OCI-LY3 (cell line): ENCODE results near the gene VPS35L.

ENCODE experiments used
- H2AFZ ChIP-seq: fragments of 200-600, 300-600 bp; shearing (Covaris generic); 2 replicates; pipeline ENCODE4 v1.6.0; 2014; ENCODE audit warnings: antibody characterized with exemption, low read depth, low read length
- H3K27ac ChIP-seq: fragments of 200-600, 300-600 bp; sonication (generic); 2 replicates; pipeline ENCODE4 v1.5.1; 2014; ENCODE audit warnings: mild to moderate bottlenecking, low read length, moderate library complexity, mixed read lengths
- H3K27me3 ChIP-seq: fragments of 200-600, 300-600 bp; sonication (generic); 2 replicates; pipeline ENCODE4 v1.6.1; 2014; ENCODE audit warnings: low read depth, low read length, mixed read lengths
- H3K36me3 ChIP-seq: fragments of 200-600, 300-600 bp; sonication (generic); replicated peaks from 2 replicates; pipeline ENCODE3; 2014; ENCODE audit warnings: low read depth, low read length, mixed read lengths
- H3K4me1 ChIP-seq: fragments of 300-600, 200-600 bp; sonication (generic); 2 replicates; pipeline ENCODE4 v1.6.1; 2014; ENCODE audit warnings: low read length, mixed read lengths
- H3K4me2 ChIP-seq: fragments of 200-600, 300-600 bp; sonication (generic); 2 replicates; pipeline ENCODE4 v1.6.1; 2014; ENCODE audit warnings: low read length, mixed read lengths
- H3K4me3 ChIP-seq: fragments of 300-600, 200-600 bp; sonication (generic); 2 replicates; pipeline ENCODE4 v1.5.1; 2014; ENCODE audit warnings: antibody characterized with exemption, mild to moderate bottlenecking, low read length, moderate library complexity
- H3K79me2 ChIP-seq: fragments of 300-600, 200-600 bp; shearing (Covaris generic); 2 replicates; pipeline ENCODE4 v1.6.1; 2014; ENCODE audit warnings: mild to moderate bottlenecking, low read length, mixed read lengths
- H3K9ac ChIP-seq: fragments of 300-600, 200-600 bp; shearing (Covaris generic); 2 replicates; pipeline ENCODE4 v1.6.0; 2014; ENCODE audit warnings: mild to moderate bottlenecking, low read length, moderate library complexity
- H3K9me3 ChIP-seq: fragments of 200-600, 300-600 bp; shearing (Covaris generic); 2 replicates; pipeline ENCODE4 v1.6.1; 2014; ENCODE audit warnings: low read length, mixed read lengths; ENCODE audit not compliant: insufficient read depth
- H4K20me1 ChIP-seq: fragments of 200-600, 300-600 bp; sonication (generic); 2 replicates; pipeline ENCODE4 v1.6.1; 2016; ENCODE audit warnings: low read length, mixed read lengths; ENCODE audit not compliant: insufficient read depth
- EZH2phosphoT487 ChIP-seq: fragments of 200-600 bp; shearing (Covaris generic); IDR thresholded peaks from 2 replicates; pipeline ENCODE4 v1.6.1; 2018; ENCODE audit warnings: antibody characterized with exemption, mixed run types, low read depth
- TF ChIP-seq, protein P1 (sequence below): fragments of 200-600, 300-600 bp; sonication (generic); IDR thresholded peaks from 2 replicates; pipeline ENCODE4 v1.5.1; 2014; ENCODE audit warnings: antibody characterized with exemption, low read length, low read depth

Gene VPS35L

DNA sequence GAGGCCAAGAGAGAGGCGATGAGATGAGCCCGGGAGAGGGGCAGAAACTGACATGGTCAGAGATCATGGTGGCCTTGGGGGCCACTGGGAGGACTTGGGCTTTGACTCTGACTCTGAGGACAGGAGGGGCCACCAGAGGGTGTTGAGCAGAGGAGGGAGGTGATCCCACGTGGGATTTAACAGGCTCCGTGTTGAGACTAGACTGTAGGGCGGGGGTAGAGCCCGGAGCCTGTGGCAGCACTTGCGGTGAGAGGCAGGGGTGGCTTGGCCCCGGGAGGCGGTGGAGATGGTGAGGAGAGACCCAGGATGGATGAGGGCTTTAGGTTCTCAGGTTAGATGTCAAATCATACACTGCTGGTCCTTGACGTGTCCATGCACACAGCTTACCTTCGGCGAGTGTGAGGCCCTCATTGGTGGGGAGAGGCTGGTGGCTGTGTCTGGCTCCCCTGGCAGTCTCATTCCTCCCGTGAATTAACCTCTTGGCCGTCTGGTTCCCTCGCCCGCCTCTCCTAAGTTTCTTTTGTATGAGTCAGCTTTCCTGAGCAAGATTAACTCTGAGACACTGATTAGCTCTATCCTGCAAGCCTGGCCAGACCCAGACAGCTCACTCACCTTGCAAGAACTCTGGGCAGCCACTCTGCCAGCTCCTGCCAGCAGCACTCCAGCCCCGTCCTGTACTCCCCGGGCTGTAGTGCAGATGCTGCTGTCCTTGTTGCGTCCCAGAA is 39.7 kb downstream of the VPS35L start:
- Histone ChIP-seq H3K9me3 (no peaks in the 10 kb centered on the region), H3K4me2 (no peak overlapping the region), H3K36me3 (peaks cover 7% of the 10 kb centered on the region), H3K27ac (no peak overlapping the region), H3K27me3 (no peaks in the 10 kb centered on the region), H2AFZ (no peak overlapping the region), H4K20me1 (no peaks in the 10 kb centered on the region), H3K4me3 (no peak overlapping the region), H3K4me1 (no peaks in the 10 kb centered on the region), H3K9ac (no peak overlapping the region), H3K79me2 (no peaks in the 10 kb centered on the region)
- TF ChIP-seq, protein P1, sequence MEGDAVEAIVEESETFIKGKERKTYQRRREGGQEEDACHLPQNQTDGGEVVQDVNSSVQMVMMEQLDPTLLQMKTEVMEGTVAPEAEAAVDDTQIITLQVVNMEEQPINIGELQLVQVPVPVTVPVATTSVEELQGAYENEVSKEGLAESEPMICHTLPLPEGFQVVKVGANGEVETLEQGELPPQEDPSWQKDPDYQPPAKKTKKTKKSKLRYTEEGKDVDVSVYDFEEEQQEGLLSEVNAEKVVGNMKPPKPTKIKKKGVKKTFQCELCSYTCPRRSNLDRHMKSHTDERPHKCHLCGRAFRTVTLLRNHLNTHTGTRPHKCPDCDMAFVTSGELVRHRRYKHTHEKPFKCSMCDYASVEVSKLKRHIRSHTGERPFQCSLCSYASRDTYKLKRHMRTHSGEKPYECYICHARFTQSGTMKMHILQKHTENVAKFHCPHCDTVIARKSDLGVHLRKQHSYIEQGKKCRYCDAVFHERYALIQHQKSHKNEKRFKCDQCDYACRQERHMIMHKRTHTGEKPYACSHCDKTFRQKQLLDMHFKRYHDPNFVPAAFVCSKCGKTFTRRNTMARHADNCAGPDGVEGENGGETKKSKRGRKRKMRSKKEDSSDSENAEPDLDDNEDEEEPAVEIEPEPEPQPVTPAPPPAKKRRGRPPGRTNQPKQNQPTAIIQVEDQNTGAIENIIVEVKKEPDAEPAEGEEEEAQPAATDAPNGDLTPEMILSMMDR = no peak
- TF ChIP-seq EZH2phosphoT487 = no peak

DNA sequence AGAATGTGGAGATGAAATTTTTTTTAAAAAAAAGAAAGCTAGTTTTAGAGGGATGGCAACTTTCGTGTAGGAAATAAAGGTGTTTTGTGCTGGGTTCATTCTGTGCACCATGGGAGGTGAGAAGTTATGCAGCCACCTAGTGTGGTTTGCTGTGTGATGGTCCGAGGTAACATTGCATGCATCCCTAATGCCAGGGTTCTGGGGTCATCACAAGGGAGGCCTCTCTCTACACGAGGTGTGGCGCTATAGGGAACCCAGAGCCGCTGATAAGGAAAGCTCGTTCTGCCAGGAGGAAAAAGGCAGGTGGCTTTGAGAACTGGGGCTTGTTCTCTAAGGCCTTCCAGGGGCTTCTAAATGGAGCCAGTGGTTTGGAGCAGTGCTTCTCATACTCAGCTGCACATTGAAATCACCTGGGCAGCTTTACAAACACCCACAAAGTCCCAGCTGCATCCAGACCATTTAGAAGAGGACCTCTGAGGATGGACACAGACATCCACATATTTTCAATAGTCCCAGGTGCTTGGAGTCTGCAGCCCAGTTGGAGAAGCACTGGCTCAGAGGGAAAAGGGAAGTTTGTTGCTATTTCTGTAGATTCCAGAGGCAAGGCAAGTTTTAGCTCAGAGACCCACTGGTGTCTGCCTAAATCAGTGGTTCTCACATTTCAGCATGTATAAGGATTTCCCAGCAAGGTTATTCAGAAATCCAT is 43.5 kb downstream of the VPS35L start:
- TF ChIP-seq EZH2phosphoT487 = no peak
- TF ChIP-seq, protein P1 = no peak
- no peaks in the 10 kb centered on the region for H3K9me3 ChIP-seq
- no peak overlapping the region for H3K4me3 ChIP-seq
- no peaks in the 10 kb centered on the region for H3K79me2 ChIP-seq
- H3K27ac ChIP-seq = no peak overlapping the region
- H3K36me3 ChIP-seq = peaks cover 9% of the 10 kb centered on the region
- H3K4me1 ChIP-seq = no peaks in the 10 kb centered on the region
- H3K9ac ChIP-seq = no peak overlapping the region
- H3K27me3 ChIP-seq = no peaks in the 10 kb centered on the region
- no peak overlapping the region for H2AFZ ChIP-seq
- H3K4me2 ChIP-seq = no peak overlapping the region
- no peaks in the 10 kb centered on the region for H4K20me1 ChIP-seq

DNA sequence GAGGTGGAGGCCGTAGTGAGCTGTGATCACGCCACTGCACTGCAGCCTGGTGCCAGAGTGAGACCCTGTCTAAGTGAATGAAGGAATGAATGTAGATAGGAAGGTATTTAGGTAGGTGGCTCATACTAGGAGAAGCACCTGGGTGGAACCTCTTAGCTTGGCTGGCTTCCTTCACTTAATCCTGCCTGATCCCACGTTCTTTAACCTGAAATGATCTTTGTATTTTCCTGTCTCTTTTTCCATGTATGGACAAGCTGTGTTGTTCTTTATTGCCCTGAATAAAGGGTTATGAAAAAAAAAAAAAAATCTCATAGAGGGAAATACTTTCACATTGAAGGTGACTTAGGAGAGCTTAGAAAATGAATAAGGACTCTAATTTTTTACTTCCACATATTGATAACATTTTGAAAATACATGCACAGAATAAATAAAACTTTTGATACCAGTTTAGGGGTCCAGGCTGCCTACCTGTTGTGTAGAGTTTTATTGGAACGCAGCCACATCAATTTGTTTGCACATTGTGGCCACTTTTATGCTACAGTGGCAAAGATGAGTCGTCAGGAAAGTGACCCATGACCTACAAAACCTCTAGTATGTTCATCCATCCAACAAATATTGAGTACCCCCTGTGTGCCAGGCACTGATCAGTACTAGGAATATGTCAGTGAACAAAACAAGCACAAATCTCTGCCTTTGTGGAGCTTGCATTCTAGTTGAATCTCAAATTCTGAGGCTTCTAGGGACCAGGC is 44.6 kb downstream of the VPS35L start:
- Histone ChIP-seq H3K9me3 (no peaks in the 10 kb centered on the region), H3K4me1 (no peaks in the 10 kb centered on the region), H3K79me2 (no peaks in the 10 kb centered on the region), H3K4me3 (no peak overlapping the region), H3K36me3 (peaks cover 17% of the 10 kb centered on the region), H3K27ac (no peak overlapping the region), H3K4me2 (no peak overlapping the region), H4K20me1 (no peaks in the 10 kb centered on the region), H2AFZ (no peak overlapping the region), H3K9ac (no peak overlapping the region), H3K27me3 (no peaks in the 10 kb centered on the region)
- TF ChIP-seq EZH2phosphoT487 = no peak
- TF ChIP-seq, protein P1 = no peak
